GM12878 (cell line): ENCODE measurements around the gene GLT1D1. TPM values are rescaled to one million over a fixed set of nuclear protein-coding genes. Genes with fewer than 3 reads are reported as not detected.
A peak's percentile ranks its signal among the peaks of the same experiment; 100 is the strongest.

Experiments used
- ATAC-seq: fragments of 200-7000 bp; cut with Tn5 transposase; 3 replicates; pipeline ENCODE4 v1.9.1; 2020; ENCODE audit warnings: mild to moderate bottlenecking, moderate library complexity
- BruUV-seq: library from RNA; stranded (reverse); fragments of 400-500 nt; replicated peaks from 2 replicates; lab custom pipeline; 2021; lab: Mats Ljungman, UMichigan
- CTCF ChIA-PET: fragments of 300-600 bp; sonication (Branson Sonifier 250); formaldehyde crosslinking; extraction: SDS; loops from one replicate; lab custom pipeline; 2021; ENCODE audit warnings: inconsistent platforms; lab: Yijun Ruan, JAX
- POLR2A ChIA-PET: fragments of 350-600 bp; formaldehyde crosslinking; extraction: SDS; loops from one replicate; lab custom pipeline; 2021; ENCODE audit warnings: inconsistent platforms; lab: Charles Lee
- RAD21 ChIA-PET: fragments of 300-600 bp; sonication (Branson Sonifier 250); formaldehyde crosslinking; loops from one replicate; lab custom pipeline; 2023; ENCODE audit warnings: antibody characterized with exemption; ENCODE audit not compliant: unreplicated experiment; lab: Charles Lee
- SMC1A ChIA-PET: fragments of 300-600 bp; sonication (Branson Sonifier 250); formaldehyde crosslinking; loops from one replicate; lab custom pipeline; 2023; ENCODE audit not compliant: unreplicated experiment, uncharacterized antibody; lab: Charles Lee
- DNase-seq: peaks from one replicate; pipeline ENCODE4 v3.0.0-alpha.2; 2011; ENCODE audit warnings: low read depth, low spot score
- FAIRE-seq: peaks from 3 replicates; lab custom pipeline; 2011; peaks lifted over from hg19 to GRCh38; lab: Jason Lieb, UNC
- H2AFZ ChIP-seq: 2 replicates; pipeline ENCODE4 v1.6.0; 2011; ENCODE audit warnings: low read depth, low read length, control low read depth; ENCODE audit not compliant: control insufficient read depth
- H3K27ac ChIP-seq: 2 replicates; pipeline ENCODE4 v1.5.1; 2011; ENCODE audit warnings: control low read depth; ENCODE audit not compliant: control insufficient read depth, insufficient read depth
- H3K27me3 ChIP-seq, 2 experiments: replicated peaks in 1 of 2; 2 replicates each; pipeline versions ENCODE4 v1.6.0 to v1.6.1; 2011; ENCODE audit warnings: low read length in 1 of 2; ENCODE audit not compliant: control insufficient read depth in 2 of 2, insufficient read depth in 2 of 2
- H3K36me3 ChIP-seq, 2 experiments: 2 replicates each; pipeline ENCODE4 v1.5.1; 2011; ENCODE audit warnings: low read length in 1 of 2; ENCODE audit not compliant: control insufficient read depth in 2 of 2, insufficient read depth in 2 of 2
- H3K4me1 ChIP-seq: 2 replicates; pipeline ENCODE4 v1.6.1; 2011; ENCODE audit warnings: mild to moderate bottlenecking, low read length, moderate library complexity, mixed read lengths; ENCODE audit not compliant: control insufficient read depth, insufficient read depth
- H3K4me2 ChIP-seq: 2 replicates; pipeline ENCODE4 v1.6.0; 2011; ENCODE audit warnings: control low read depth; ENCODE audit not compliant: control insufficient read depth, insufficient read depth
- H3K4me3 ChIP-seq: fragments of 200-600 bp; sonication (generic); 2 replicates; pipeline ENCODE4 v1.5.1; 2016
- H3K79me2 ChIP-seq: 2 replicates; pipeline ENCODE4 v1.6.0; 2011; ENCODE audit warnings: low read length; ENCODE audit not compliant: control insufficient read depth, insufficient read depth
- H3K9ac ChIP-seq: 2 replicates; pipeline ENCODE4 v1.8.0; 2011; ENCODE audit warnings: low read length, control low read depth, mixed read lengths; ENCODE audit not compliant: control insufficient read depth, insufficient read depth
- H3K9me3 ChIP-seq: replicated peaks from 3 replicates; pipeline ENCODE4 v1.5.1; 2011; ENCODE audit warnings: mild to moderate bottlenecking, low read length; ENCODE audit not compliant: control insufficient read depth, insufficient read depth
- H4K20me1 ChIP-seq: 2 replicates; pipeline ENCODE4 v1.6.0; 2011; ENCODE audit not compliant: control insufficient read depth, insufficient read depth
- CTCF ChIP-seq, 3 experiments: IDR thresholded peaks in 2 of 3; conservative IDR thresholded peaks in 1 of 3; 2 replicates each; pipeline ENCODE4 v1.5.1; 2011; ENCODE audit warnings: low read depth in 3 of 3, low read length in 3 of 3, mild to moderate bottlenecking in 3 of 3, control low read depth in 2 of 3, moderate library complexity in 2 of 3, inconsistent platforms in 1 of 3, mixed read lengths in 1 of 3; ENCODE audit not compliant: control insufficient read depth in 2 of 3, insufficient read depth in 1 of 3; ENCODE audit errors: extremely low read depth in 1 of 3
- GABPA ChIP-seq: IDR thresholded peaks from 2 replicates; pipeline ENCODE4 v1.6.1; 2014; ENCODE audit warnings: antibody characterized with exemption, low read depth, mild to moderate bottlenecking, inconsistent platforms
- POLR2AphosphoS2 ChIP-seq: IDR thresholded peaks from 2 replicates; pipeline ENCODE4 v1.6.1; 2011; ENCODE audit warnings: low read depth, mild to moderate bottlenecking, low read length, improper control_type of control experiment, moderate library complexity
- USF2 ChIP-seq: IDR thresholded peaks from 2 replicates; pipeline ENCODE4 v1.6.1; 2011; ENCODE audit warnings: low read depth, low read length, improper control_type of control experiment, borderline replicate concordance
- WGBS: methylation state at CpG from one replicate; pipeline ENCODE4 v1.1.6; 2016; ENCODE audit warnings: low lambda C conversion rate; ENCODE audit not compliant: insufficient replicate concordance, insufficient coverage; ENCODE audit errors: missing lambda C conversion rate; 5-methylcytosine and 5-hydroxymethylcytosine counted together
- in situ Hi-C: fragments of 300-500 bp; cut with MboI; formaldehyde crosslinking; loops from 9 replicates; pipeline ENCODE4 v1.14.3; 2018; ENCODE audit warnings: mixed read lengths
- intact Hi-C: fragments of 100-400 bp; cut with micrococcal nuclease; formaldehyde crosslinking; loops from one replicate; pipeline ENCODE4 v1.14.2; 2022; ENCODE audit not compliant: unreplicated experiment
- polyA plus RNA-seq, 11 experiments: library from polyadenylated mRNA; depleted of rRNA in 4 of 11; unstranded in 6 of 11; stranded (reverse) in 5 of 11; fragments of >200 nt; fragmentation: Nextera tagmentation in 4 of 11; fragmentation: Illumina TruSeq in 1 of 11; extraction: Ambion mirVana in 4 of 11; extraction: Trizol in 1 of 11; gene quantifications; 1 replicate in 1 of 11; 2 replicates in 10 of 11; pipeline versions ENCODE4 v1.2.1 to v1.2.3, GENCODE V29; 2011 to 2016; ENCODE audit warnings: inconsistent platforms in 2 of 11, missing spikeins in 2 of 11, low read depth in 1 of 11
- total RNA-seq, 4 experiments: library from RNA; depleted of rRNA in 3 of 4; stranded (reverse); fragments of >200 nt in 3 of 4; fragmentation: Illumina TruSeq in 1 of 4; extraction: Trizol in 1 of 4; gene quantifications; 2 replicates each; pipeline versions ENCODE4 v1.2.1 to v1.2.3, GENCODE V29; 2013 to 2021
- TF ChIP-seq, protein P1 (sequence below): fragments of 450-650 bp; IDR thresholded peaks from 2 replicates; pipeline ENCODE4 v1.6.1; 2017; ENCODE audit warnings: mild to moderate bottlenecking

The GLT1D1 gene
- total and polyA plus RNA-seq, 10 of the 15 experiments (the other 5 are each of a cell fraction or from before 2014, with no cell fraction given), result 0.42 to 62.8 (median 3.0) TPM

DNA sequence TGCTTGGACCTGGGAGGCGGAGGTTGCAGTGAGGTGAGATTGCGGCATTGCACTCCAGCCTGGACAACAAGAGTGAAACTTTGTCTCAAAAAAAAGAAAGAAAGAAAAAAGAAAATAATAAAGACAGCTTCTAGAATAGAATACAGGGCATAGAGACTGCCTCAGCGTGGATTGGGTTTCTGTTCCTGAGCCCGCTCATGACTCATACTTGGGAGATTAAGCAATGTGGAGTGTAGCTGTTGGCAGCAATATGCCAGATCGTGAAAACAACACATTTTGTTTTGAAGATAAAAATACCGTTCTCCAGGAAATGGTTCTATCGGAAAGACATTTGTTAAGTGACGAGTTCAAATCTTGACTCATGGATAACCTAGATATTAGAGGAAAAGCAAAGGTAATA is 67.2 kb downstream of the GLT1D1 start (continued):
- TF ChIP-seq CTCF (IDR thresholded peaks at IDR 0.05 in 2 of 3, conservative IDR thresholded peaks at IDR 0.05 in 1 of 3; ENCODE audit: control insufficient read depth in 2 of 3, extremely low read depth in 1 of 3, insufficient read depth in 1 of 3, low read depth in 3 of 3, low read length in 3 of 3), result no peak
- TF ChIP-seq GABPA, result no peak

DNA sequence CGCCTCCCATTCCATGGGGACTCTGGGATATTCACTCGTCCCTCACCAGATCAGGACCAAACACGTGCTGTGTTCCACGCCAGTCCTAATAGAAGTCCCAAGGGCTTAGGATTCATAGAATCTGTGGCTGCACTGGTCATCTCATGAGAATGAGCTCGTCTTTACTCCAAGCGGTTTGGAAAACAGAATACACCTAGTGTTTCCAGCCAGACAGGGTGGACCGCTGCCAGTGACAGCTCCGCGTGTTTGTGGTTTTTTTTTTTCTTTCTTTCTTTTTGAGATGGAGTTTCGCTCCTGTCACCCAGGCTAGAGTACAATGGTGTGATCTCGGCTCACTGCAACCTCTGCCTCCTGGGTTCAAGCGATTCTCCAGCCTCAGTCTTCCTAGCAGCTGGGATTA is 75.1 kb downstream of the GLT1D1 start:
- Histone ChIP-seq H3K27ac (no peak overlapping the region), H3K9ac (no peak overlapping the region)
- ATAC-seq, result no peak
- DNase-seq, result no peak
- intact Hi-C loops, result no loop called here
- POLR2A ChIA-PET, result interaction anchor here (1.0 kb wide), 1 partner anchor 104 kb away, joined by 3 read pairs; no protein-coding TSS in a partner anchor
- TF ChIP-seq, protein P1, sequence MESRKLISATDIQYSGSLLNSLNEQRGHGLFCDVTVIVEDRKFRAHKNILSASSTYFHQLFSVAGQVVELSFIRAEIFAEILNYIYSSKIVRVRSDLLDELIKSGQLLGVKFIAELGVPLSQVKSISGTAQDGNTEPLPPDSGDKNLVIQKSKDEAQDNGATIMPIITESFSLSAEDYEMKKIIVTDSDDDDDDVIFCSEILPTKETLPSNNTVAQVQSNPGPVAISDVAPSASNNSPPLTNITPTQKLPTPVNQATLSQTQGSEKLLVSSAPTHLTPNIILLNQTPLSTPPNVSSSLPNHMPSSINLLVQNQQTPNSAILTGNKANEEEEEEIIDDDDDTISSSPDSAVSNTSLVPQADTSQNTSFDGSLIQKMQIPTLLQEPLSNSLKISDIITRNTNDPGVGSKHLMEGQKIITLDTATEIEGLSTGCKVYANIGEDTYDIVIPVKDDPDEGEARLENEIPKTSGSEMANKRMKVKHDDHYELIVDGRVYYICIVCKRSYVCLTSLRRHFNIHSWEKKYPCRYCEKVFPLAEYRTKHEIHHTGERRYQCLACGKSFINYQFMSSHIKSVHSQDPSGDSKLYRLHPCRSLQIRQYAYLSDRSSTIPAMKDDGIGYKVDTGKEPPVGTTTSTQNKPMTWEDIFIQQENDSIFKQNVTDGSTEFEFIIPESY, result 0 out of 2 replicates have a peak, but pooled peaks have one; percentile 15
- TF ChIP-seq POLR2AphosphoS2, result no peak
- TF ChIP-seq USF2, result no peak
- TF ChIP-seq, all 136 proteins: peak for 1
- H3K4me1 ChIP-seq, result no peaks in the 10 kb centered on the region
- in situ Hi-C loops, result no loop called here
- H3K27me3 ChIP-seq, result no peaks in the 10 kb centered on the region
- H3K9me3 ChIP-seq, result no peaks in the 10 kb centered on the region; the same call in 2 of the 3 replicates
- ChIA-PET RAD21 (no interaction called here), SMC1A (no interaction called here), CTCF (interaction anchor here (0.6 kb wide), 1 partner anchor 1594 kb away, joined by 3 read pairs; no protein-coding TSS in a partner anchor)
- BruUV-seq, result TSS peak; percentile 61
- no peaks in the 10 kb centered on the region; a peak in 2 of 4 replicates for H3K36me3 ChIP-seq
- H3K4me3 ChIP-seq, result no peak overlapping the region
- no peak for FAIRE-seq
- WGBS, result 66% methylated on average over 11 of the region's 12 CpGs
- H2AFZ ChIP-seq, result no peak overlapping the region
- no peak overlapping the region for H3K4me2 ChIP-seq
- H4K20me1 ChIP-seq, result no peaks in the 10 kb centered on the region
- H3K79me2 ChIP-seq, result no peaks in the 10 kb centered on the region
